Stimulated activated CD8-positive, alpha-beta memory T cell treated with anti-CD3 and anti-CD28 coated beads, Interleukin-7, amount 100 ng/mL, for 1 hour (primary cell): ENCODE measurements around the gene SAP30BP.

Experiments used
- DNase-seq, 2 donors: peaks; one replicate each; pipeline ENCODE4 v3.0.0-alpha.2; 2020; ENCODE audit warnings: low read depth in 2 of 2

Gene SAP30BP

DNA sequence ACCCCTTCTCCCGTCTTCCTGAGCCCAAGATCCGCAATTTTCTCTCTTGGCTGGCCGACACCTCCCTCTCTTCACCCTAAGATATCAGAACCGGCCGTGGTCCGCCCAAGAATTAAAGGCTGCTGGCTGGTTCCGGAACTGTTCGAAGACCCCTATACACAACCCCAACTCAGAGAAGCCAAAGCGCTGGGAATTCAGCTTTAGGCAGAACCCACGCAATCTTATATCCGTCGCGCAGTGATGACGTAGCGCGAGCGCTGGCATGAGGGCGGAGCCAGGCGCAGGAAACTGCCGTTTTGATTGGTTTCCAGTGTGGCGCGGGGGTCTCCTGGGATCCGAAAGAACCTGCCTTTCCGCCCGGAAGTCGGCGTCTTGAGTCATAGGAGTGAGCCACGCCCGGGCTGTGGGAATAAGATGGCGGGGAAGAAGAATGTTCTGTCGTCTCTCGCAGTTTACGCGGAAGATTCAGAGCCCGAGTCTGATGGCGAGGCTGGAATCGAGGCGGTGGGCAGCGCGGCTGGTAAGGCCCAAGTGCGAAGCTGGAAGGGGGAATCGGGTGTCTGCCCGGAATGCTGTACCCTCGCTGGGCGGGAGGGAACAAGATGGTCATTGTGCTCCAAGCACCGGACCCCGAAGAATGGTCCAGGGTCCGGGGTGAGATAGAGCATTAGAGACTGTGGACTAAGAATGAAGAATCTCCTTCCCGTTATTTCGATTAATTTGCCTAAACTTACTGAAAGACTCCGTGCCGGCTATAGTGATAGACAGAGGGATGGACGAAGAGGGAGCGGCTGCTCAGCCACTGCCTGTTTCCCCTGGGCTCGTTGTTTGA lies at the start of gene SAP30BP, which contains the start of gene RECQL5:
SAP30BP (plus strand) TSS at position 380 of the 832 bp plus-strand sequence; CDS start at position 415, 35 bp downstream.
RECQL5 (minus strand) TSS at position 196 of the 832 bp plus-strand sequence. CDS start 597 bp downstream, outside the sequence.
- DNase-seq = peak; percentile 97 to 99

DNA sequence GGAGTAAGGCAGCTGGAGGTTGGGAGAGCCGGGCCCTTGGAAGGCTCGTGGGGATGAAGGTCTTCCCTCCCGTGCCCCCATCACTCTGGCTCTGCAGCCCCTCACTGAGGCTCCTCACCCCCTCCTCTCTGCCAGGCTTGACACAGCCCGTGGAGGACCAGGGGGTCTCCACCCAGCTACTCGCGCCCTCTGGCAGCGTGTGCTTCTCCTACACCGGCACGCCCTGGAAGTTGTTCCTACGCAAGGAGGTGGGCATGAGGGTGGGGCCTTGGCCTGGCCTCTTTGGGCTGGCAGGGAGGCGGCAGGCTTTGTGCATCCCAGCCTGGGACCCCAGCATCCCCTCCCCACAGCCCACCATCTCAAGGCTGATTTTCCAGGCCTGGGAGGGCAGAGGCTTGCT lies 49.5 kb upstream of the SAP30BP start:
- no peak for DNase-seq

DNA sequence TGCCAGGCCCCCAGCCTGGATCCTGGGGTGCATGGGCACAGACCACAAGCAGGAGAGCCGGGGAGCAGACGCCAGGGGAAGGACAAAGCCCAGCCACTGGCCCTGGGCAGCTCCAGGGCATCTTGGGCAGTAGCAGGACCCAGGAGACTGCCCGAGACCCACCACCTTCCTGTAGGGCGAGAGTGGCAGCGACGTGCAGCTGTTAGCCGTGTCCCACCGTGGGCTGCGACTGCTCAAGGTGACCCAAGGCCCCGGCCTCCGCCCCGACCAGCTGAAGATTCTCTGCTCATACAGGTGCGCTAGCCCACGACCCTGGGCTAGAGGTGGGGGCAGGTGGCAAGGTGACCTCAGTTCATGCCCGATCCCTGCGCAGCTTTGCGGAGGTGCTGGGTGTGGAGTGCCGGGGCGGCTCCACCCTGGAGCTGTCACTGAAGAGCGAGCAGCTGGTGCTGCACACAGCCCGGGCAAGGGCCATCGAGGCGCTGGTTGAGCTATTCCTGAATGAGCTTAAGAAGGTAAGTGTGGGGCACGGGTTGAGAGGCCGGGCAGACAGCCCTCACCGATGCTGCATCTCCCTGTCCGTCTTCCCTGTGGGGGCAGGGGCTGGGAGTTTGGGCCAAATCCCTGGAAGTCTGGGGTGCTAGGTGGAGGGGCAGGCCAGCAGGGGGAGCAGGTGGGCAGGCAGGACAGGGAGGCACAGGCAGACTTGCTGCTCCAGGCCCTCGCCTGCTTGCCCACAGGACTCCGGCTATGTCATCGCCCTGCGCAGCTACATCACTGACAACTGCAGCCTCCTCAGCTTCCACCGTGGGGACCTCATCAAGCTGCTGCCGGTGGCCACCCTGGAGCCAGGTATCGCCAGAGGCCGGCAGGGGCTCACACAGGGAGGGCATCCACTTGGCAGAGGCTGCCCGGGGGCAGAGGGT lies 47.4 kb upstream of the SAP30BP start:
- no peak for DNase-seq

DNA sequence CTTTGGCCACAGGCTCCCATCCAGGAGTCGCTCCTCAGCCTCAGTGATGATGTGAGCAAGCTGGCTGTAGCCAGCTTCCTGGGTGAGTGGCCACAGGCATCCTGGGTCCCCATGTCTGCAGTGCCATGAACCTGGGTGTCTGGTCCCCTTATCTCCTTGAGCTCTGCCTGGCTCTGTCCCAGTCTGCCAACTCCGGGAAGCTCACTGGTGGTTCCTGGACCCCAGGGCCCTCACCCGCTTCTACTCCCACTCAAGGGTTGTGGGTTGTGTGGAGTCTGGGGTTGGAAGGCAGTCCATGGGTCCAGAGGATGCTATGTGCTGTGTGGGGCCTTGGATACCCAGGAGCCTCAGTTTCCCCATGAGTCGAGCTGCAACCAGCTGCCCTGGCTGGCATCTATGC lies 45.6 kb upstream of the SAP30BP start:
- DNase-seq = no peak

DNA sequence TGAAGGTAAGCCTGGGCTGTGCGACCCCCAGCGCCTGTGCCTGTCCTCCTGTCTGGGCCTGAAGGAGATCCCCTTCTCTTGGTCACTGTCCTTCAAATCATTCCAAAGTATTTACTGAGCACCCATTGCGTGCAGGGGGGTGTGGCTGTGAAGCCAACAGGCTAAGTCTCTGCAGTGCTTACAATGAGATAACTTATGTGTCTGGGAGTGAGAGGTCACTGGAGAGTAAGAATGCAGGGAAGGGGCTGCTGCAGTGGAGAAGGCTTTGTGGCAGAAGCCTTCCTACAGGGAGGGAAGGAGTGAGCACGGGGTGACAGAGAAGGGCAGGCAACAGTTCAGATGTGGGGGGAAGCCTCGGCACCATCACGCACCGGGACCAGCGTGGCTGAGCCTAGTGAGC lies 45.1 kb upstream of the SAP30BP start:
- no peak for DNase-seq

DNA sequence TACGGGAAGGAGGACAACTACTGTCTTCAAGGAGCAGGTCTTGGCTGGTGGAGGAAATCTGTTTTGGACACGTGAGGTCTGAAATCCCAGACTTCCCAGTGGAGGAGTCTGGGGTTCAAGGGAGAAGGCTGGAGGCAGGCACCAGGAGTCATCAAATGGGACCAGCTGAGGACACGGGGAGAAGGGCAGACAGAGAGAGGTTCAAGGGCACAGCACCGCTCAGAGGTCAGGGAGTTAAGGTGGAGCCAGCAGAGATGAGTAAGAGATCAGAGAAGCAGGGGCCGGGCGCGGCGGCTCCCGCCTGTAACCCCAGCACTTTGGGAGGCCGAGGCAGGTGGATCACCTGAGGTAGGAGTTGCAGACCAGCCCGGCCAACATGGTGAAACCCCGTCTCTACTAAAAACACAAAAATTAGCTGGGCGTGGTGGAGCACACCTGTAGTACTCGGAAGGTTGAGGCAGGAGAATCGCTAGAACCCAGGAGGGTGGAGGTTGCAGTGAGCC lies 44.3 kb upstream of the SAP30BP start:
- no peak for DNase-seq

DNA sequence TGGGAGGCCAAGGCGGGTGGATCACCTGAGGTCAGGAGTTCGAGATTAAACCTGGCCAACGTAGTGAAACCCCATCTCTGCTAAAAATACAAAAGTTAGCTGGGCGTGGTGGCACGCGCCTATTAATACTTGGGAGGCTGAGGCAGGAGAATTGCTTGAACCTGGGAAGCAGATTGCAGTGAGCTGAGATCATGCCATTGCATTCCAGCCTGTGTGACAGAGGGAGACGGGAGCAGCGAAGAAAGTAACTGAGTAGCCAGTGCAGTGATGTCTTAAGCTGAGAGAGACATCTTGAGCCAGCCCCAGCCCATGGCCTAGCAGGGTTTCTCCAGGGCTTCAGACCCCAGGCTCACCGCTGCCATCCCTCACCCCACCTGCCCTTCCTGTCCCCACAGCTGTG lies 43.8 kb upstream of the SAP30BP start:
- DNase-seq = no peak

DNA sequence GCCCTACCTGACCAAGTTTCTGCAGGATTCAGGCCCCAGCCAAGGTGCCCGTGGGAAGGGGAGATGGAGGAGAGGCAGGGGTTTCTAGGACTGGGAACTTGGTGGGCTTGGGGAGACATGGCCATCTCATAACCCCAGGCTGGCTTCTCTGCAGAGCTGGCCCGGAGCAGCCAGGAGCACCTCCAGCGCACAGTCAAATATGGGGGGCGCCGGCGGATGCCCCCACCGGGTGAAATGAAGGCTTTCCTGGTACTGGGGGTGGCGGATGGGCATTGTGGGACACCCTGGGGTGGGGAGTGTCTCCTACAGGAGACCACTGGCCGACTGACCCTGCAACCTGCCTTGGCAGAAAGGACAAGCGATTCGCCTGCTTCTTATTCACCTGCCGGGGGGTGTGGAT lies 43.1 kb upstream of the SAP30BP start:
- no peak for DNase-seq

DNA sequence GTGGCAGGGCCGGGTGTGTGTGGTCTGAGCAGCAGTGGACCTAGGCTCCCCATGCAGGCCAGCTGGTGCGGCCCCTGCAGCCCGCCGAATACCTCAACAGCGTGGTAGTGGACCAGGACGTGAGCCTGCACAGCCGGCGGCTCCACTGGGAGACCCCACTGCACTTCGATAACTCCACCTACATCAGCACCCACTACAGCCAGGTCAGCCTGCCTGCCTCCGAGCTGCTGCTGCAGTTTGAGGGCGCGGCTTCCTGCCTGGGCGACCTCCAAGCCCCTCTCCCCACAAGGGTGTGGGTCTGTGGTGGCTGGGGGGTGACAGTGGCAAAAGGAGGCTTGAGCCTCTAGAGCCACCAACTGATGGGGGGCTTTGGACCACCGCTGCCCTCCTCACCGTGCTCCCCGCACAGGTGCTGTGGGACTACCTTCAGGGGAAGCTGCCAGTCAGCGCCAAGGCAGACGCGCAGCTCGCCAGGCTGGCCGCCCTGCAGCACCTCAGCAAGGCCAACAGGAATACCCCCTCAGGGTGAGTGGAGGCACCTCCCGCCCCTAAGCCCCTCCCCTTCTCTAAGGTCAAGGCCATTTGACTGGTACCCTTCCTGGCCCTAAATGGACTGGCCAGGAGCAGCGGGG lies 42.3 kb upstream of the SAP30BP start:
- DNase-seq = no peak

DNA sequence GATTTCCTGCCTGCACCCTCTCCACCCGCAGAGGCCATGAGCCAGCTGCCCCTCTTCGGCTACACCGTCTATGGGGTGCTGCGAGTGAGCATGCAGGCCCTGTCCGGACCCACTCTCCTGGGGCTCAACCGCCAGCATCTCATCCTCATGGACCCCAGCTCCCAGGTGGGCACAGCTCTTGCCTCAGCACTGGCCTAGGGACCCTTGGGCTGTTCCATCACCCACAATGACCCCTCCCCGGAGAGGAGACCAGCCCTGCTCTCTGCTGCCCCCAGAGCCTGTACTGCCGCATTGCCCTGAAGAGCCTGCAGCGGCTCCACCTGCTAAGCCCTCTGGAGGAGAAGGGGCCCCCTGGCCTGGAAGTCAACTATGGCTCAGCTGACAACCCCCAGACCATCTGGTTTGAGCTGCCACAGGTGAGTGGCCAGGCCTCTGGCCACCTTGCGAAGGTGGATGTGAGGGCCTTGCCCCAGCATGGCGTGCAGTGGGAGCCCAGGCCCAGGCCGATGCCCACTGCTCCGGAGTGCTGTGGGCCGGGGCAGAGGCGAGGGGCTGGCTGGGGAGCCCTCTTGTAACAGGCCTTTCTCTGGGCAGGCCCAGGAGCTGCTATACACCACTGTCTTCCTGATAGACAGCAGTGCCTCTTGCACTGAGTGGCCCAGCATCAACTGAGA lies 41.2 kb upstream of the SAP30BP start:
- no peak for DNase-seq

DNA sequence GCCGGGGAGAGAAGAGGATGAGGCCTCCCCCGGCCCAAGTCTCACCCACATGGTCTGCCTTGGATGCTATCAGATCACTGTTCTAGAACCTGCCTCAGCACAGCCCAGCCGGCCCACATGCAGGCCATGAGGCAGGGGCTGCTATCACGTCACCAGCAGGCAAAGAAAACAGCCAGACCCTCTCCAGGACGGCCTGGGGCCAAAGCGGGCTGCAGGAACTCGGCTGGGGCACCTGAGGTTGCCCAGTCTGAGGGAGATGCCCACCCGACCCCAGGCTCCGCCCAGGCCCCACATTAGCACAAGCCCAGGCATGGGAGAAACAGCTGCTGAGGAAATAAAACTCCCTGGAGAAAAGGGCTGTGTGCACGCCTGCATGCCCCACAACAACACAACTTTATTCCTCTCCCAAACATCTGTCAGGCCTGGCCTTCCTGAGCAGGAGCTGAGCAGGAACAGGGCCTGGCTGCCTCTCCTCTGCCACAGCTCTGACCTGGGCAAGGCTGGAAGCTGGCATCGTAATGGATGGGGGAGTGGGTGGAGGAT lies 40.6 kb upstream of the SAP30BP start:
- DNase-seq = no peak

DNA sequence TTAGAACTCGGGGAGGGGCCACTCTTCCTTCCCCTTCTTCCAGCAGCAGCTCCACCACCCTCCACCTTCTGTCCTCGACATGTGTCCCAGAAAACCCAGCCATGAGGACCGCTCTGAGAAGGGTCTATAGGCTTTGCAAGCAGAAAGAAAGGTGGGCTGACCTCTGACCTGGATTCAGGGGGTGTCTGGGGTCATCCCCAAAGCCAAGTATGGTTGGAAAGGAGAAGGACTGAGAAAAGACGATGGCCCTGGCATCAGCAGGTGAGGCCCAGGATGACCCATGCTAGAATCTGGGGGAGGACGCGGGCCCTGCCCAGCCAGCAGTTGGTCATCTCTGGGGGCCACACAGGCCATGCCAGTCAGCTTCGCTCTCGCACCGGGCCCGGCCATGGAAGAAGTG lies 40.0 kb upstream of the SAP30BP start:
- no peak for DNase-seq

DNA sequence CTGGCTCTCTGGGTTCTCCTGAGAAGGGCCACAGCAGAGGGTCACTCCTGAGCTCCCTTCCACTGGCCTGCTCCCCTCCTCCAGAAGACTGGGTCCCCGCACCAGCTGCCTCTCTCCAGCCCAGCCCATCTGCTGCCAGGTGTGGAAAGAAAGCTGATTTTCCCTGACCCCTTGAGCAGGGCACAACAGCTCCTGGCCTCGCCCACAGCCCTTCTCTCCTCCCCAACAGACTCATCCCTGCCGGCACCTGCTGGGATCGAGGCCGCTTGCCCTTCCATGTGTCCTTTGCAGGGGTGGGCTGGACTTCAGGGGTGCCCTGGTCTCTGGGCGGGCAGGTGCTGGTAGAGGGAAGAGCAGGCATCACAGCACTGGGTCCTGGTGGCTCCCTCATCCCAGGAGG lies 38.7 kb upstream of the SAP30BP start:
- DNase-seq = no peak

DNA sequence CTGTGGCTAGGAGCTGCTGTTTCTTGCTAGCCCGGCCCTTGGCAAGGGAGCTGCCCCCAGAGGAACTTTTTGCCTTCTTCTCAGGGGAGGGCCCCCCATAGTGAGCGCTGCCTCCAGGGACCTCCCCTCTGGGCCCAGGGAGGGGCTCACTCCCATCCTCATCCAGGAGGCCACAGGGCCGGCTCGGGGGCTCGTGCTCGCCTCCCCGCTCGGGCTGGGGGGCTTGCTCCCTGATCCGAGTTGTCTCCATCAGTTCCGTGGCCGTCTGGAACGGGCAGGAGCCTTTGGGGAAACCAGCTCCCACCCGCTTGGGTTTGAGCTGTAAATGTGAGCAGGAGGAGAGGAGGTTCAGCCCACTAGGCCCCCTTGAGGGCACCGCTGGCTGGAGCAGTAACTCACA lies 38.0 kb upstream of the SAP30BP start:
- DNase-seq = no peak

DNA sequence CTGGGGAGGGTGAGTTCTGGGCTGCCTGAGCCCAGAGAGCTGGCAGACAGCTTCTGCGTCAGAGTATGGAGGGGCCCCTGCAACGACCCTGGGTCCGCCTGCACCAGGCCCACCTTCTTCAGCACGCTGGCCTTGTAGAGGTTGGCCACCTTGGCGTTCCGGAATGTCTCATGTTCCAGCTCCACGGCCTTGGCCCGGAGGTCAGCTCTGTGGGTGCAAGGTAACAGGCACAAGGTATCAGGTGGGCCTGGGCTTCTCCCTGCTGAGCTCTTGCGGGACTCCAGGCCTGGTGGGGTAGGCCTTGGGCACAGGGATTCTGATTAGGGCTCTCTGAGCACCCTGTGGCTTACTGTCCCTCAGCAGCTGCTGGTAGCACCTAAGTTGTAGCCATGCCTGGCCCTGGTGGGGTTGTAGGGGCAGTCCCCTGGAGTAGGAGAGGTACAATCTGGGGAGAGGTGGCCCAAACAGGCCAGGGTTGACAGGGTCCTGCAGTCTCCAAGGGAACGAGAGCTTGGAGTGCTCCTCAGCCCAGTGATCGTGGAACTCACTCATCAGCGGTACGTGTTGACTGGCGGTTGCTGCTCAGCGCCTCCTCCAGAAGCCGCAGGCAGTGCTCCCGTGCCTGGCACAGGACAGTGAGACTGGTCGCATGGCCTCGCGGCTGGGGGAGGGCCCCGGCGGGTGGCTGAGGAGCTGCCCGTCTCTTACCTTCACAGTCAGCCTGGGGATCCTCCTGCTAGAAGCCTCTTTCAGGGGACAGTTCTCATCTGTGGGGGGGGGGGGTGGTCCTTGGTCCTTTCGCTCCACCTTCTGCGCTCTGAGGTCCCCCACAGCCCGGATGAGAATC lies 36.8 kb upstream of the SAP30BP start:
- no peak for DNase-seq

DNA sequence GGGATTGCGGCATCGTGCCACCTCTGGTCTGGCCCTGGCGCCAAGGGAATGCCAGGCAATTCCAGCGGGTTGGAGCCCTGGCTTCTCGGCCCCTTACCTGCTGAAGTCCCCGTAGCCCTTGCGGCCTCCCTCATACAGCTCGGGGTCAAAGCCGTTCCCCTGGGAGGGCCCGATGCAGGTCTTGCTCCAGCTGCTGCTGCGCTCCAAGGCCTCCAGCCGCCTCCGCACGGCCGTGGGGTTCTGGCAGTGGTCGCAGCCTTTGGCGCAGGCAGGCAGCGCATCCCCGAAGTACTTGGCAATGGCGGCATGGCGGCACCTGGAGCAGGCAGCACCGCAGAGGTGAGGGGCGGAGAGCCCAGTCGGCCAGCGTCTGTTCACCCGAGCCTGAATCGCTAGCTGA lies 35.8 kb upstream of the SAP30BP start:
- DNase-seq = no peak

DNA sequence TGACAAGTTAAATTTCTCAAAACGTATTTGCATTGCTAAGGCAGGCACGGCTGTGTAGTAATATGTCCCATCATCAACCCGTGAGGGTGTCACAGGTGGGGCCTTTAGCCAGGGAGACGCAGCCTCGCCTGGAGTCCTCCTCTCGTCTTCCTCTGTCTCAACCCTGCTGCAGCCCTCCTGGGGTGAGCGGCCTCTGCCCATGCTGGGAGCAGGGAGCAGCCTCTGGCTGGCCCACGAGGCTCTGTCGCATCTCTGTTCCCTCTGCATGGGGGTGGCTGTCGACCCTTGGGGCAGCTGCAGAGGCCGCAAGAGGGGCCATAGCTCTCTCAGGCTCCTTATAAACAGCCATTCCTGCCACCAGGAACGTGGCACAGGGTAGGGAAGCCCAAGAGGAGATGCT lies 34.7 kb upstream of the SAP30BP start:
- DNase-seq = no peak

DNA sequence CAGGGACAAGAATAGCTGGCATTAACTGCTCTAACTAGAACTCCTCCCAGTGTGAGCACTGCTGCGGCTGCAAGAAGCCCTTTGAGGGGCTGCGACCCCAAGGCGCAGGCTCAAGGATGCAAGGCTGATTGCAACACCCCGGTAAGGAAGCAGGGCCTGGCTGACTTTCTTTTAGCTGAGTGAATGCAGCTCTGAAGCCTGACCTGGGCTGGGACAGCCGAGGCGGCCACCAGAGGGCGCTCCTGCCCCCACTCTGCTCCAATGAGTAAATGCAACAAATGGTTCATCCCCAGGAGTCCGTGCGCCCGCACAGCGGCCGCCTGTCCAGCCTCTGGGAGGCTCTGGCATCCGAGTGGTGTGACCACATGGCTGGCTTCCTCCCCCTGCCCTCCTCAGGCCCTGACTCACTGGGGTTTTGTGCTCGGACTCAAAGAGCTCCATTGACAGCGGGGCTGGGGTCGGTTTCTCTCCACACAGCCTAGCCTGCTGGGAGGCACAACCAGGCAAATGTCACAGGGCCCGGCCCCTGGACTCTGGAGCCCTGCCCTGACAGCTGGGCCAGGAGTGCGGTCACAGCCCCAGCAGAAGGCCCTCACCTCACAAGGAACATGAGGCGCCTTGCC lies 34.2 kb upstream of the SAP30BP start, which contains the start of gene SMIM5:
SMIM5 (plus strand) TSS at position 572 of the 623 bp plus-strand sequence. CDS start 6,768 bp downstream, outside the sequence.
- peak; percentile 63 to 76 for DNase-seq
